WTC11 (cell line): ENCODE measurements around the gene BLCAP. TPM values are rescaled to one million over a fixed set of nuclear protein-coding genes. Genes with fewer than 3 reads are reported as not detected.
"Not testable (repeated sequence)": the region's sequence is repeated elsewhere in the genome, so short reads cannot be mapped to it uniquely, and the experiment has no call there.

Experiments
- ATAC-seq: fragments of 200-7000 bp; cut with Tn5 transposase; 2 replicates; pipeline ENCODE4 v1.10.0; 2021; ENCODE audit warnings: mild to moderate bottlenecking, moderate library complexity
- CTCF ChIA-PET: fragments of 300-600 bp; sonication (Branson Sonifier 250); formaldehyde crosslinking; loops from one replicate; lab custom pipeline; 2021; ENCODE audit warnings: antibody characterized with exemption; lab: Charles Lee
- POLR2A ChIA-PET: fragments of 350-600 bp; sonication (Branson Sonifier 250); formaldehyde crosslinking; loops from one replicate; lab custom pipeline; 2021; ENCODE audit warnings: antibody characterized with exemption; lab: Charles Lee
- DNase-seq: peaks from one replicate; pipeline ENCODE4 v3.0.0; 2021; ENCODE audit warnings: low spot score
- H3K27ac Mint-ChIP-seq: 2 replicates; pipeline ENCODE4 v1.8.0; 2021; ENCODE audit warnings: mixed read lengths
- H3K27me3 Mint-ChIP-seq: 2 replicates; pipeline ENCODE4 v1.8.0; 2021; ENCODE audit warnings: low read depth, mild to moderate bottlenecking, moderate library complexity, mixed read lengths
- H3K36me3 Mint-ChIP-seq: 2 replicates; pipeline ENCODE4 v1.8.0; 2021; ENCODE audit warnings: mixed read lengths
- H3K4me1 Mint-ChIP-seq: 2 replicates; pipeline ENCODE4 v1.8.0; 2022; ENCODE audit warnings: mixed read lengths
- H3K4me3 Mint-ChIP-seq: 2 replicates; pipeline ENCODE4 v1.8.0; 2021; ENCODE audit warnings: mild to moderate bottlenecking, moderate library complexity, mixed read lengths
- H3K9me3 Mint-ChIP-seq: 2 replicates; pipeline ENCODE4 v1.8.0; 2021; ENCODE audit warnings: mixed read lengths
- CREB1 ChIP-seq: sonication (generic); formaldehyde crosslinking; IDR thresholded peaks from 2 replicates; pipeline ENCODE4 v1.8.0; 2023; ENCODE audit warnings: mild to moderate bottlenecking, missing genetic modification reagents
- EMX1 ChIP-seq: fragments of 250-450 bp; sonication (Bioruptor Pico); IDR thresholded peaks from 2 replicates; pipeline ENCODE4 v1.8.0; 2021; ENCODE audit warnings: mild to moderate bottlenecking
- ERG ChIP-seq: fragments of 250-450 bp; sonication (Bioruptor Pico); IDR thresholded peaks from 2 replicates; pipeline ENCODE4 v1.8.0; 2021; ENCODE audit warnings: mild to moderate bottlenecking
- HMGA2 ChIP-seq: fragments of 250-450 bp; sonication (Bioruptor Pico); IDR thresholded peaks from 2 replicates; pipeline ENCODE4 v1.4.0; 2021; ENCODE audit warnings: mild to moderate bottlenecking, moderate library complexity
- IRF2 ChIP-seq: sonication (generic); formaldehyde crosslinking; IDR thresholded peaks from 2 replicates; pipeline ENCODE4 v1.8.0; 2022; ENCODE audit warnings: low read depth, missing genetic modification reagents, borderline replicate concordance
- KAT7 ChIP-seq: sonication (generic); formaldehyde crosslinking; IDR thresholded peaks from 2 replicates; pipeline ENCODE4 v1.8.1; 2023; ENCODE audit warnings: missing genetic modification reagents, mild to moderate bottlenecking, borderline replicate concordance
- NR3C1 ChIP-seq: sonication (generic); formaldehyde crosslinking; conservative IDR thresholded peaks from 2 replicates; pipeline ENCODE4 v1.8.1; 2023; ENCODE audit warnings: low read depth, mild to moderate bottlenecking, missing genetic modification reagents
- SMAD3 ChIP-seq: sonication (generic); formaldehyde crosslinking; IDR thresholded peaks from 2 replicates; pipeline ENCODE4 v1.8.0; 2022; ENCODE audit warnings: missing genetic modification reagents, mild to moderate bottlenecking, borderline replicate concordance
- TP53 ChIP-seq: sonication (generic); formaldehyde crosslinking; IDR thresholded peaks from 2 replicates; pipeline ENCODE4 v1.8.1; 2023; ENCODE audit warnings: mild to moderate bottlenecking, missing genetic modification reagents
- ZBTB43 ChIP-seq: sonication (generic); formaldehyde crosslinking; IDR thresholded peaks from 2 replicates; pipeline ENCODE4 v1.8.1; 2023; ENCODE audit warnings: mild to moderate bottlenecking, missing genetic modification reagents
- ZMAT4 ChIP-seq: fragments of 250-450 bp; sonication (Bioruptor Pico); IDR thresholded peaks from 2 replicates; pipeline ENCODE4 v1.9.0; 2021; ENCODE audit warnings: mild to moderate bottlenecking
- ZNF121 ChIP-seq: sonication (generic); formaldehyde crosslinking; IDR thresholded peaks from 2 replicates; pipeline ENCODE4 v1.8.0; 2023; ENCODE audit warnings: missing genetic modification reagents
- ZNF263 ChIP-seq: sonication (generic); formaldehyde crosslinking; IDR thresholded peaks from 2 replicates; pipeline ENCODE4 v1.8.1; 2022; ENCODE audit warnings: low read depth, mild to moderate bottlenecking, moderate library complexity, missing genetic modification reagents
- ZNF425 ChIP-seq: fragments of 250-450 bp; sonication (Bioruptor Pico); conservative IDR thresholded peaks from 2 replicates; pipeline ENCODE4 v1.9.0; 2021; ENCODE audit warnings: mild to moderate bottlenecking
- ZNF512 ChIP-seq: sonication (generic); formaldehyde crosslinking; IDR thresholded peaks from 2 replicates; pipeline ENCODE4 v1.8.1; 2022; ENCODE audit warnings: missing genetic modification reagents, borderline replicate concordance
- total RNA-seq: library from RNA; stranded (reverse); gene quantifications from 3 replicates; pipeline ENCODE4 v1.2.3, GENCODE V29; 2021

The BLCAP gene
- total RNA-seq, 1 experiment from 2014 or later: 85.6 TPM

GRCh38 chr20:37542281-37542680, 14.6 kb upstream of the BLCAP start:
- CTCF ChIA-PET: no interaction called here

GRCh38 chr20:37541326-37541725, 13.7 kb upstream of the BLCAP start:
- POLR2A ChIA-PET: no interaction called here
- no peak for DNase-seq
- CTCF ChIA-PET: interaction anchor here (0.9 to 1.0 kb wide), 2 partner anchors 23 to 144 kb away, joined by 3 to 4 read pairs; no protein-coding TSS in a partner anchor

More at GRCh38 chr20:37542281-37542680, 14.6 kb upstream of the BLCAP start:
- H3K36me3 Mint-ChIP-seq: no peaks in the 10 kb centered on the region
- POLR2A ChIA-PET: no interaction called here
- ATAC-seq: no peak
- no peaks in the 10 kb centered on the region; the same call in 1 of the 2 replicates for H3K27me3 Mint-ChIP-seq
- no peaks in the 10 kb centered on the region for H3K9me3 Mint-ChIP-seq
- H3K4me3 Mint-ChIP-seq: no peak overlapping the region
- TF ChIP-seq NR3C1 (CRISPR knock-in tag) (no peak), ZNF263 (CRISPR knock-in tag) (no peak), ZNF425 (no peak)
- H3K4me1 Mint-ChIP-seq: peaks cover 14% of the 10 kb centered on the region
- DNase-seq: no peak
- H3K27ac Mint-ChIP-seq: no peak overlapping the region

GRCh38 chr20:37540838-37541237, 13.2 kb upstream of the BLCAP start:
- POLR2A ChIA-PET, H3K27ac Mint-ChIP-seq, H3K36me3 Mint-ChIP-seq, DNase-seq, H3K9me3 Mint-ChIP-seq, H3K27me3 Mint-ChIP-seq, H3K4me3 Mint-ChIP-seq, ATAC-seq: not testable (repeated sequence)
- CTCF ChIA-PET: interaction anchor here (0.9 to 1.0 kb wide), 2 partner anchors 23 to 144 kb away, joined by 3 to 4 read pairs; no protein-coding TSS in a partner anchor
- peaks cover 24% of the 10 kb centered on the region for H3K4me1 Mint-ChIP-seq

More at GRCh38 chr20:37541326-37541725, 13.7 kb upstream of the BLCAP start:
- ATAC-seq: no peak
- no peak overlapping the region for H3K27ac Mint-ChIP-seq
- H3K27me3 Mint-ChIP-seq: no peaks in the 10 kb centered on the region; the same call in 1 of the 2 replicates
- TF ChIP-seq KAT7 (CRISPR knock-in tag) (no peak), ZMAT4 (CRISPR knock-in tag) (no peak), CREB1 (CRISPR knock-in tag) (no peak), ZNF512 (CRISPR knock-in tag) (no peak), HMGA2 (CRISPR knock-in tag) (no peak), EMX1 (no peak), ZNF121 (no peak), SMAD3 (CRISPR knock-in tag) (no peak), ERG (CRISPR knock-in tag) (no peak), ZBTB43 (CRISPR knock-in tag) (no peak), TP53 (CRISPR knock-in tag) (no peak), IRF2 (CRISPR knock-in tag) (no peak)
- H3K4me1 Mint-ChIP-seq: peaks cover 24% of the 10 kb centered on the region
- H3K9me3 Mint-ChIP-seq: no peaks in the 10 kb centered on the region
- H3K36me3 Mint-ChIP-seq: no peaks in the 10 kb centered on the region
- no peak overlapping the region for H3K4me3 Mint-ChIP-seq
